ENCODE data around the gene MARCO.

DNA sequence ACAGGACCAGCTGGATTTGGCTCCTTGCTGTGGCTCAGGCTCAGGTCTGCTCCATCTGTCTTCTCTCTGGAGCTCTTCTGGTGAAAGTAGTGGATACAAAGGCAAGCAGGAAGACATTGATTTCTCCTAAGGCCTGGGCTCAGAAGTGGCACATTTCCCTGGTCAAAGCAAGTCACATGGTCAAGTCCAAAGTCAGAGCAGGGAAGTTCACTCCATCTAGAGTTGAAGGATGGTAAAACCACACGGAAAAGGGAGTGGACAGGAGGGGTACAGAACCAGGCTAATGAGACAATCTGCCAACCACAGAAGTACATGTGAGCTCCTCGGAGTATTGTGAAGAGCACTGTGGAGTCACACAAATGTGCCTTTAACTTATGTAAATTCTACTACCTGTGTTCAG, 66.1 kb downstream of the MARCO start:
- TF ChIP-seq, protein P1, sequence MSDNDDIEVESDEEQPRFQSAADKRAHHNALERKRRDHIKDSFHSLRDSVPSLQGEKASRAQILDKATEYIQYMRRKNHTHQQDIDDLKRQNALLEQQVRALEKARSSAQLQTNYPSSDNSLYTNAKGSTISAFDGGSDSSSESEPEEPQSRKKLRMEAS (IDR thresholded peaks at IDR 0.05) = no peak
- TF ChIP-seq, protein P2, sequence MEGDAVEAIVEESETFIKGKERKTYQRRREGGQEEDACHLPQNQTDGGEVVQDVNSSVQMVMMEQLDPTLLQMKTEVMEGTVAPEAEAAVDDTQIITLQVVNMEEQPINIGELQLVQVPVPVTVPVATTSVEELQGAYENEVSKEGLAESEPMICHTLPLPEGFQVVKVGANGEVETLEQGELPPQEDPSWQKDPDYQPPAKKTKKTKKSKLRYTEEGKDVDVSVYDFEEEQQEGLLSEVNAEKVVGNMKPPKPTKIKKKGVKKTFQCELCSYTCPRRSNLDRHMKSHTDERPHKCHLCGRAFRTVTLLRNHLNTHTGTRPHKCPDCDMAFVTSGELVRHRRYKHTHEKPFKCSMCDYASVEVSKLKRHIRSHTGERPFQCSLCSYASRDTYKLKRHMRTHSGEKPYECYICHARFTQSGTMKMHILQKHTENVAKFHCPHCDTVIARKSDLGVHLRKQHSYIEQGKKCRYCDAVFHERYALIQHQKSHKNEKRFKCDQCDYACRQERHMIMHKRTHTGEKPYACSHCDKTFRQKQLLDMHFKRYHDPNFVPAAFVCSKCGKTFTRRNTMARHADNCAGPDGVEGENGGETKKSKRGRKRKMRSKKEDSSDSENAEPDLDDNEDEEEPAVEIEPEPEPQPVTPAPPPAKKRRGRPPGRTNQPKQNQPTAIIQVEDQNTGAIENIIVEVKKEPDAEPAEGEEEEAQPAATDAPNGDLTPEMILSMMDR (IDR thresholded peaks at IDR 0.05; ENCODE audit: low read depth, low read length, missing input control) = no peak
- TF ChIP-seq, protein P3, sequence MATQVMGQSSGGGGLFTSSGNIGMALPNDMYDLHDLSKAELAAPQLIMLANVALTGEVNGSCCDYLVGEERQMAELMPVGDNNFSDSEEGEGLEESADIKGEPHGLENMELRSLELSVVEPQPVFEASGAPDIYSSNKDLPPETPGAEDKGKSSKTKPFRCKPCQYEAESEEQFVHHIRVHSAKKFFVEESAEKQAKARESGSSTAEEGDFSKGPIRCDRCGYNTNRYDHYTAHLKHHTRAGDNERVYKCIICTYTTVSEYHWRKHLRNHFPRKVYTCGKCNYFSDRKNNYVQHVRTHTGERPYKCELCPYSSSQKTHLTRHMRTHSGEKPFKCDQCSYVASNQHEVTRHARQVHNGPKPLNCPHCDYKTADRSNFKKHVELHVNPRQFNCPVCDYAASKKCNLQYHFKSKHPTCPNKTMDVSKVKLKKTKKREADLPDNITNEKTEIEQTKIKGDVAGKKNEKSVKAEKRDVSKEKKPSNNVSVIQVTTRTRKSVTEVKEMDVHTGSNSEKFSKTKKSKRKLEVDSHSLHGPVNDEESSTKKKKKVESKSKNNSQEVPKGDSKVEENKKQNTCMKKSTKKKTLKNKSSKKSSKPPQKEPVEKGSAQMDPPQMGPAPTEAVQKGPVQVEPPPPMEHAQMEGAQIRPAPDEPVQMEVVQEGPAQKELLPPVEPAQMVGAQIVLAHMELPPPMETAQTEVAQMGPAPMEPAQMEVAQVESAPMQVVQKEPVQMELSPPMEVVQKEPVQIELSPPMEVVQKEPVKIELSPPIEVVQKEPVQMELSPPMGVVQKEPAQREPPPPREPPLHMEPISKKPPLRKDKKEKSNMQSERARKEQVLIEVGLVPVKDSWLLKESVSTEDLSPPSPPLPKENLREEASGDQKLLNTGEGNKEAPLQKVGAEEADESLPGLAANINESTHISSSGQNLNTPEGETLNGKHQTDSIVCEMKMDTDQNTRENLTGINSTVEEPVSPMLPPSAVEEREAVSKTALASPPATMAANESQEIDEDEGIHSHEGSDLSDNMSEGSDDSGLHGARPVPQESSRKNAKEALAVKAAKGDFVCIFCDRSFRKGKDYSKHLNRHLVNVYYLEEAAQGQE (IDR thresholded peaks at IDR 0.05) = no peak
- TF ChIP-seq RAD21 (IDR thresholded peaks at IDR 0.05) (peak in 1 of 2 donors; percentile 58), YY1 (IDR thresholded peaks at IDR 0.05) (no peak), EGR1 (IDR thresholded peaks at IDR 0.05; ENCODE audit: low read depth in 2 of 2) (no peak), GABPA (IDR thresholded peaks at IDR 0.05 in 1 of 2, conservative IDR thresholded peaks at IDR 0.05 in 1 of 2) (no peak)
